ENCODE data around the gene XYLT2.

Gene XYLT2

DNA sequence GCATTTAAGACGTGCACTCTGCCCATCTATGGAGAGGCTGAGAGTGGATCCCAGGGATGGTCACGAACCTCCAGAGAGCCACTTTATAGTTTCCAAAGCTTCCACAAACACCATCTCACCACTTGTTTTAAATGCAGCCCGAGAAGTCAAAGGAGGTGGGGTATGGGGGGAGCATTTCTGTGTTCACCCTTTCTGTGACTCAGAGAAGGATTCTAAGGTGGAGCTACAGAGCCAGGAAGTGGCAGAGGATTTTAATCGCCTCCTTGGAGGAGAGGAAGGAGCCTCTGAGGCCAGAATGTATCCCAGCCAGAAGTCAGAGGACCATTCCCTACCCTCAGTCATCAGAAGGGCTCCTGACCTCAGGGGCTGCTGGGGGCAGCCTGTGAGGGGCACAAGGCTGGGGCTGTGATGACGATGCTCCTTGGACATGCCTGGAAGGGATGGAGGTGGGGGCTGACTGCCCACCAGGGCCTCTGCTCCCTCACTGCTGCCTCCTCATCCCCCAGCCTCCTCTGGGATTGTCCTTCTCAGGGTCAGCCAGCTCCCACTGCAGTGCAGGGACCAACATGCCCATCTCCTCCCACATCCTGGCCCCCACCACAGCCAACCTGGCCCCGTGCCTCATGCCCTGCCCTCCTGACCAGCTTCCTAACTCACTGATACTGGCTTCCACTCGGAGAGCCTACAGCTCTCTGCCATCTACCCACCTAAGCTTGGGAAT is 2.8 kb downstream of the XYLT2 start:
- no peak for DNase-seq (ENCODE audit: low spot score)

GRCh38 chr17:50349243-50349600 is 3.3 kb downstream of the XYLT2 start:
- no peak for DNase-seq (ENCODE audit: low spot score)

- DNase-seq (ENCODE audit: low spot score), result no peak
Measured at GRCh38 chr17:50350733-50351132, 4.8 kb downstream of the XYLT2 start.

- no peak for DNase-seq (ENCODE audit: low spot score)
Measured at GRCh38 chr17:50352072-50352692, 6.3 kb downstream of the XYLT2 start.

GRCh38 chr17:50352693-50353599 is 7.0 kb downstream of the XYLT2 start:
- DNase-seq (ENCODE audit: low spot score), result no peak

DNA sequence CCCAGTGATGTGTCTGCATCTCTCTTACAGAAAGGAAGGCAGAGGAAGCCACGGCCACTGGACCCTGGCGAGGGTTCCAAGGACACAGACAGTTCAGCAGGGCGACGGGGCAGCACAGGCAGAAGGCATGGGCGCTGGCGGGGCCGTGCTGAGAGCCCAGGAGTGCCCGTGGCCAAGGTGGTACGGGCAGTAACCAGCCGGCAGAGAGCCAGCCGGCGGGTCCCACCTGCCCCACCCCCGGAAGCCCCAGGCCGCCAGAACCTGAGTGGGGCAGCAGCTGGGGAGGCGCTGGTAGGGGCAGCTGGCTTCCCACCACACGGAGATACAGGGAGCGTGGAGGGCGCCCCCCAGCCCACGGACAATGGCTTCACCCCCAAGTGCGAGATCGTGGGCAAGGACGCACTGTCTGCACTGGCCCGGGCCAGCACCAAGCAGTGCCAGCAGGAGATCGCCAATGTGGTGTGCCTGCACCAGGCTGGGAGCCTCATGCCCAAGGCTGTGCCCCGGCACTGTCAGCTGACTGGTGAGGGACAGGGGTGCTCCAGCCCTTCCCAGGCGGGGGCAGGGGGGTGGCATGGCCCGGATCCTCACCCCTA is 7.8 kb downstream of the XYLT2 start:
- DNase-seq (ENCODE audit: low spot score), result no peak

GRCh38 chr17:50354198-50354597 is 8.3 kb downstream of the XYLT2 start:
- no peak for DNase-seq (ENCODE audit: low spot score)

GRCh38 chr17:50354776-50355175 is 8.8 kb downstream of the XYLT2 start:
- DNase-seq (ENCODE audit: low spot score), result no peak

GRCh38 chr17:50355336-50355700 is 9.4 kb downstream of the XYLT2 start:
- DNase-seq (ENCODE audit: low spot score), result no peak

DNA sequence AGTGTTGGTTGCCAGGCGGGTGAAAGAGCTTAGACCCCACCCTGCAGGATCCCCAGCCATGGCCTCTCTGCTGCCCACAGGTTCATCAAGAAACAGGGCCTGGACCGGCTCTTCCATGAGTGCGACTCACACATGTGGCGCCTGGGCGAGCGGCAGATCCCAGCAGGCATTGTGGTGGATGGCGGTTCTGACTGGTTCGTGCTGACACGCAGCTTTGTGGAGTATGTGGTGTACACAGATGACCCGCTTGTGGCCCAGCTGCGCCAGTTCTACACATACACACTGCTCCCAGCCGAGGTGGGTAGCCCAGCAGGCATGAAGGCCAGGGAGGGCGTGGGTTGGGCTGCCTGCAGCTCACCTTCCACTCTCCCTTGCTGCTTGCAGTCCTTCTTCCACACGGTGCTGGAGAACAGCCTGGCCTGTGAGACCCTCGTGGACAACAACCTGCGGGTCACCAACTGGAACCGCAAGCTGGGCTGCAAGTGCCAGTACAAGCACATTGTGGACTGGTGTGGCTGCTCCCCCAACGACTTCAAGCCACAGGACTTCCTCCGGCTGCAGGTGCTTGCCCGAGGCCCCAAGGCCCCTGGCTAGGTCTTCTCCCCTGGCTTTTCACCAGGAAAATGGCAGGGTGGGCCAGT is 9.9 kb downstream of the XYLT2 start:
- no peak for DNase-seq (ENCODE audit: low spot score)

DNA sequence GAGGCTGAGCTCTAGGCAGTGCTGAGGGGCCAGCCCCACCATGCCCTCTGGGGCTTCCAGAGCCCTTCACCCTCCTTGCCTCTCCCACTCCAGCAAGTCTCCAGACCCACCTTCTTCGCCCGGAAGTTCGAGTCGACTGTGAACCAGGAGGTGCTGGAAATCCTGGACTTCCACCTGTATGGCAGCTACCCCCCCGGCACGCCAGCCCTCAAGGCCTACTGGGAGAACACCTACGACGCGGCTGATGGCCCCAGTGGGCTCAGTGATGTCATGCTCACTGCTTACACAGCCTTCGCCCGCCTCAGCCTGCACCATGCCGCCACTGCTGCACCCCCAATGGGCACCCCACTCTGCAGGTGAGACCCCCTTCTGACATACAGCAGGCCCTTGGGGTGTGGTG is 10.5 kb downstream of the XYLT2 start:
- DNase-seq (ENCODE audit: low spot score), result no peak

GRCh38 chr17:50356892-50357510 is 11.1 kb downstream of the XYLT2 start:
- no peak for DNase-seq (ENCODE audit: low spot score)

- no peak for DNase-seq (ENCODE audit: low spot score)
Measured at GRCh38 chr17:50358177-50358576, 12.3 kb downstream of the XYLT2 start.

- no peak for DNase-seq (ENCODE audit: low spot score)
Measured at GRCh38 chr17:50359005-50359699, 13.2 kb downstream of the XYLT2 start.

- DNase-seq (ENCODE audit: low spot score), result no peak
Measured at GRCh38 chr17:50359998-50360461, 14.1 kb downstream of the XYLT2 start.

- DNase-seq (ENCODE audit: low spot score), result no peak
Measured at GRCh38 chr17:50360486-50361115, 14.7 kb downstream of the XYLT2 start.

DNA sequence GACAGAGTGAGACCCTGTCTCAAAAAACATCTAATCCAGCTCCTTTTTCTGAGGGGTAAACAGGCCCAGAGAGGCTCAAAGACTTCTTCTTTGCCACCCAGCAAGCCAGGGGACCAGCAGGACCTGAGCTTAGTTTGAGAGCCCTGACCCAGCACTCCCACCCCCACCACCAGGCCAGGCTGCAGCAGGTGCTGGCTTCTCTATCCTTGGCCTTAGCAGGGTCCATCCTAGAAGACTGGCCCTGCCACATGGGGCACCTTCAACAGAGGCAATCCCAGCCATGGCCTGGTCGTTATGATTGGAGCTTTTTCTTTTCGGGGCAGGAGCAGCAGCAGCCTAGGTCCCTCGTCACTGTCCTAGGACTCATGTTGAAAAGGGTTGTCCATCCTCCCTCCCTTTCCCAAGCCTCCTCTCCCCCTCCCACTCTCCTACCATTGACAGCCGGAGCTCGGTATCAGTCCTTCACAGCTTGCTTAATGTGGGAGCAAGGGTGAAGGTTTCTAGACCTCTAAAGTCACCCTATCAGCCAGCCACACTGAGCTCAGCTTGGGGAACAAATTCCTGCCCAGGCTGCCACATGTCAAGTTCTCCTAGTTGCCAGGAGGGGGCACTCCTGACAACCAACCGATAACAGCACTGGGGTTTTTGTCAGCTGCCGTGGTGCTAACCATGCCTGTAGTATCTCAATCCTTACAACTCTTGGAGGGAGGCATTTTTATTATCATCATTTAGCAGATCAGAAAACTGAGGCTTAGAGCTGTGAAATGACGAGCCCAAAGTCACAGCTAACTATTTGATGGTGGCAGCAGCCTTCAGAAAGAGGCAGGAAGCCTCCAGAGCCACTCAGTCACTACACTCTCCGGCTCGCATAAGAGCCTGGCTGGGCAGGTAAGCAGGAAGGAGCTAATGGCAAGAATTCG is 15.9 kb downstream of the XYLT2 start:
- peak; percentile 82 for DNase-seq (ENCODE audit: low spot score)

DNA sequence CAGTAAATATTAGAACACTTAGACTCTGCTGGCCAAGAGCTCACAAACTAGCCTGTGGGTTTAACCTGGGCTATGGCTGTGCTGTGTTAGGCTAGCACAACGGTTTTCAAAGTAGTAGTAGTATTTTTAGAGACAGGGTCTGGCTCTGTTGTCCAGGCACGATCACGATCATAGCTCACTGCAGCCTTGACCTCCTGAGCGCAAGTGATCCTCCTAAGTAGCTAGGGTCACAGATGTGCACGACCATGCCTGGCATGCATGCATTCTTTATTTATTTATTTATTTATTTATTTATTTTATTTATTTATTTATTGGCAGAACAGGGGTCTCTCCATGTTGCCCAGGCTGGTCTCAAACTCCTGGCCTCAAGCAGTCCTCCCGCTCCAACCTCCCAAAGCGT is 16.7 kb downstream of the XYLT2 start:
- DNase-seq (ENCODE audit: low spot score), result no peak

Data from cerebellar cortex (tissue), 1 donor.